K562 (cell line): ENCODE data around the gene KRT85. TPM values are rescaled to one million over a fixed set of nuclear protein-coding genes. Genes with fewer than 3 reads are reported as not detected.

ENCODE experiments used
- ATAC-seq: fragments of 200-7000 bp; cut with Tn5 transposase; 3 replicates; pipeline ENCODE4 v1.9.1; 2020; ENCODE audit warnings: moderate library complexity
- BruUV-seq: library from RNA; stranded (reverse); fragments of 400-500 nt; replicated peaks from 2 replicates; lab custom pipeline; 2021; lab: Mats Ljungman, UMichigan
- CTCF ChIA-PET: fragments of 300-600 bp; formaldehyde crosslinking; extraction: SDS; loops from one replicate; lab custom pipeline; 2021; ENCODE audit warnings: low intra/inter-chr PET ratio; lab: Yijun Ruan, JAX
- POLR2A ChIA-PET: fragments of 300-600, 350-650 bp; sonication (Branson Sonifier 250); formaldehyde crosslinking; extraction: SDS; loops from one replicate; lab custom pipeline; 2021; ENCODE audit warnings: antibody characterized with exemption, inconsistent platforms; lab: Yijun Ruan, JAX
- DNase-seq, 4 experiments: peaks; one replicate each; pipeline versions ENCODE4 v3.0.0 to v3.0.0-alpha.2; 2011 to 2018; ENCODE audit warnings: low spot score in 3 of 4, mixed read lengths in 3 of 4; ENCODE audit errors: extremely low read depth in 1 of 4
- FAIRE-seq: peaks from 2 replicates; lab custom pipeline; 2011; peaks lifted over from hg19 to GRCh38; lab: Jason Lieb, UNC
- H2AFZ ChIP-seq: 2 replicates; pipeline ENCODE4 v1.6.0; 2011; ENCODE audit warnings: low read depth, low read length, control low read depth, inconsistent platforms
- H3K27ac ChIP-seq: fragments of 200-600 bp; 3 replicates; pipeline ENCODE4 v1.8.0; 2011; ENCODE audit warnings: low read depth, mild to moderate bottlenecking, control low read depth, inconsistent platforms, low read length, moderate library complexity, mixed read lengths; ENCODE audit errors: extremely low read depth
- H3K27me3 ChIP-seq, 2 experiments: fragments of 300-600 bp in 1 of 2; 2 replicates in 1 of 2; 3 replicates in 1 of 2; pipeline versions ENCODE4 v1.6.0 to v1.8.0; 2011; ENCODE audit warnings: inconsistent platforms in 2 of 2, low read length in 2 of 2, mild to moderate bottlenecking in 1 of 2, mixed read lengths in 1 of 2, moderate library complexity in 1 of 2; ENCODE audit not compliant: control insufficient read depth in 2 of 2, insufficient read depth in 2 of 2
- H3K36me3 ChIP-seq: fragments of 300-600 bp; 3 replicates; pipeline ENCODE4 v1.8.0; 2011; ENCODE audit warnings: mild to moderate bottlenecking, low read length, inconsistent platforms; ENCODE audit not compliant: control insufficient read depth, insufficient read depth
- H3K4me1 ChIP-seq, 2 experiments: fragments of 200-600 bp in 1 of 2; replicated peaks in 1 of 2; 2 replicates in 1 of 2; 3 replicates in 1 of 2; pipeline versions ENCODE4 v1.5.1 to v1.8.0; 2011; ENCODE audit warnings: inconsistent platforms in 2 of 2, low read length in 2 of 2, mild to moderate bottlenecking in 1 of 2, mixed read lengths in 1 of 2, moderate library complexity in 1 of 2; ENCODE audit not compliant: control insufficient read depth in 2 of 2, insufficient read depth in 2 of 2
- H3K4me2 ChIP-seq: 2 replicates; pipeline ENCODE4 v1.6.1; 2011; ENCODE audit warnings: low read length, control low read depth, inconsistent platforms, mixed read lengths; ENCODE audit not compliant: insufficient read depth
- H3K4me3 ChIP-seq: fragments of 200-600 bp; sonication (generic), shearing (Covaris generic); 2 replicates; pipeline ENCODE4 v1.5.1; 2016; ENCODE audit warnings: control low read depth, inconsistent platforms
- H3K79me2 ChIP-seq: fragments of 200-600 bp; 3 replicates; pipeline ENCODE4 v1.8.0; 2011; ENCODE audit warnings: low read length, inconsistent platforms; ENCODE audit not compliant: control insufficient read depth, insufficient read depth
- H3K9ac ChIP-seq, 2 experiments: 2 replicates each; pipeline versions ENCODE4 v1.6.0 to v1.6.1; 2011; ENCODE audit warnings: low read depth in 2 of 2, low read length in 2 of 2, control low read depth in 1 of 2, inconsistent platforms in 1 of 2, mild to moderate bottlenecking in 1 of 2, mixed read lengths in 1 of 2; ENCODE audit not compliant: insufficient read depth in 1 of 2
- H3K9me1 ChIP-seq: one replicate; pipeline ENCODE4 v1.6.0; 2011; ENCODE audit warnings: inconsistent platforms, mild to moderate bottlenecking, low read length, moderate library complexity; ENCODE audit not compliant: control insufficient read depth, insufficient read depth
- H3K9me3 ChIP-seq: replicated peaks from 2 replicates; pipeline ENCODE4 v1.5.1; 2011; ENCODE audit warnings: low read depth, low read length, inconsistent platforms; ENCODE audit not compliant: control insufficient read depth, insufficient read depth
- H4K20me1 ChIP-seq: replicated peaks from 2 replicates; pipeline ENCODE4 v1.6.1; 2011; ENCODE audit warnings: low read length, inconsistent platforms, mixed read lengths; ENCODE audit not compliant: control insufficient read depth, insufficient read depth
- ATF1 ChIP-seq, 2 experiments: fragments of 450-650 bp in 1 of 2; IDR thresholded peaks; 2 replicates each; pipeline ENCODE4 v1.6.1; 2016; ENCODE audit warnings: missing compliant biosample characterization in 1 of 2, missing genetic modification characterization in 1 of 2
- CCNT2 ChIP-seq: IDR thresholded peaks from 2 replicates; pipeline ENCODE4 v1.6.1; 2011; ENCODE audit warnings: borderline replicate concordance, low read depth, mild to moderate bottlenecking, moderate library complexity, mixed read lengths, low read length; ENCODE audit not compliant: insufficient read length; ENCODE audit errors: extremely low read depth
- ETV1 ChIP-seq: fragments of 450-650 bp; conservative IDR thresholded peaks from 2 replicates; pipeline ENCODE4 v1.6.1; 2016; ENCODE audit warnings: missing genetic modification characterization, control low read depth, low read depth, missing compliant biosample characterization
- HLTF ChIP-seq: fragments of 450-650 bp; IDR thresholded peaks from 2 replicates; pipeline ENCODE4 v1.6.1; 2016
- IRF2 ChIP-seq: sonication (generic); formaldehyde crosslinking; IDR thresholded peaks from 2 replicates; pipeline ENCODE4 v1.8.1; 2022; ENCODE audit warnings: mild to moderate bottlenecking, missing genetic modification reagents
- MCM3 ChIP-seq: fragments of 450-650 bp; IDR thresholded peaks from 2 replicates; pipeline ENCODE4 v1.6.1; 2016
- MEIS2 ChIP-seq: fragments of 450-650 bp; IDR thresholded peaks from 2 replicates; pipeline ENCODE4 v1.6.1; 2014; ENCODE audit warnings: mild to moderate bottlenecking; ENCODE audit not compliant: partially characterized antibody
- RFX7 ChIP-seq: fragments of 250-450 bp; sonication (Bioruptor Pico); IDR thresholded peaks from 2 replicates; pipeline ENCODE4 v1.5.1; 2021; ENCODE audit warnings: mild to moderate bottlenecking
- SAP30 ChIP-seq: fragments of 200-600 bp; sonication (generic); IDR thresholded peaks from 2 replicates; pipeline ENCODE4 v1.6.1; 2012; ENCODE audit warnings: borderline replicate concordance, low read depth, mild to moderate bottlenecking, moderate library complexity, low read length, control low read depth, inconsistent platforms; ENCODE audit not compliant: insufficient read depth, poor library complexity, severe bottlenecking
- ZFP36 ChIP-seq: fragments of 150-350 bp; IDR thresholded peaks from 2 replicates; pipeline ENCODE4 v1.6.1; 2018; ENCODE audit warnings: low read length, low read depth; ENCODE audit not compliant: partially characterized antibody
- ZNF431 ChIP-seq: sonication (generic); formaldehyde crosslinking; IDR thresholded peaks from 2 replicates; pipeline ENCODE4 v1.8.0; 2022; ENCODE audit warnings: mild to moderate bottlenecking, missing genetic modification reagents
- WGBS: fragments of 100-300 bp; shearing (Covaris generic); methylation state at CpG from one replicate; pipeline ENCODE4 v1.1.6; 2016; ENCODE audit warnings: low coverage, mixed read lengths; ENCODE audit not compliant: insufficient coverage; ENCODE audit errors: missing lambda C conversion rate; 5-methylcytosine and 5-hydroxymethylcytosine counted together
- in situ Hi-C: fragments of 300-500 bp; cut with MboI; formaldehyde crosslinking; loops from 4 replicates; pipeline ENCODE4 v1.15.0; 2018; ENCODE audit warnings: inconsistent platforms, mixed read lengths
- intact Hi-C: fragments of 100-400 bp; cut with micrococcal nuclease; formaldehyde crosslinking; loops from 2 replicates; pipeline ENCODE4 v1.14.2; 2022
- polyA plus RNA-seq, 8 experiments: library from polyadenylated mRNA; depleted of rRNA in 4 of 8; stranded (reverse) in 5 of 8; unstranded in 3 of 8; fragments of >200 nt; fragmentation: Nextera tagmentation in 2 of 8; fragmentation: Illumina TruSeq in 1 of 8; extraction: Ambion mirVana in 2 of 8; extraction: Trizol in 1 of 8; gene quantifications; 2 replicates each; pipeline versions ENCODE4 v1.2.1 to v1.2.3, GENCODE V29; 2011 to 2014; ENCODE audit warnings: inconsistent platforms in 1 of 8, missing spikeins in 1 of 8
- total RNA-seq, 7 experiments: library from RNA; depleted of rRNA in 6 of 7; stranded (reverse); fragments of >200 nt in 6 of 7; fragmentation: Illumina TruSeq in 2 of 7; extraction: Trizol in 2 of 7; gene quantifications; 2 replicates each; pipeline versions ENCODE4 v1.2.1 to v1.2.3, GENCODE V29; 2011 to 2021; ENCODE audit warnings: low replicate concordance in 1 of 7
- TF ChIP-seq, protein P1 (sequence below): fragments of 450-650 bp; IDR thresholded peaks from 2 replicates; pipeline ENCODE4 v1.6.1; 2017; ENCODE audit warnings: antibody characterized with exemption, mild to moderate bottlenecking
- TF ChIP-seq, protein P2 (sequence below), 2 experiments: fragments of 450-650 bp; IDR thresholded peaks; 2 replicates each; pipeline ENCODE4 v1.6.1; 2018; ENCODE audit warnings: mild to moderate bottlenecking in 2 of 2, low read depth in 1 of 2; ENCODE audit not compliant: partially characterized antibody in 2 of 2

KRT85 gene
- total and polyA plus RNA-seq, 9 of the 15 experiments (the other 6 are each of a cell fraction or from before 2014, with no cell fraction given): not detected

DNA sequence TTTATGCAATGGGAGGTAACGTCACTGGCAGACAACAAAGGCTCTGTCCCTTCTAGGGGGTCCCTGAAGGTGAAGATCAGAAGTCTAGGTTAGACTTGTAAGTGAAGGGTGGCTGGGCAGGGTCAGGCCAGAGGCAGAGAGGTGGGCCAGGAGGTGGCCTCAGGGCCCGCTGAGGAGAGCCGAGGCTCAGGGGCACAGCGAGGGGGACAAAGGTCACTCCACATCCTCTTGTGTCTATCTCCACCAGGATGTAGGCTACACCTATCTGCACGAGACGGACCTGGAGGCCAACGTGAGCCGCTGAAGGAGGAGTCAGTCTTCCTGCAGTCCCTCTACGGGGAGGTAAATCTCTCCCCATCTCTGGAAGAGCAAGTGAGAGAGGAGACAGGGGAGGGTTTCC is 20.3 kb downstream of the KRT85 start:
- H3K9ac ChIP-seq: no peak overlapping the region
- H3K79me2 ChIP-seq: no peaks in the 10 kb centered on the region
- H2AFZ ChIP-seq: no peak overlapping the region
- H3K4me2 ChIP-seq: no peak overlapping the region
- POLR2A ChIA-PET: no interaction called here
- TF ChIP-seq HLTF (no peak), ATF1 (CRISPR knock-in tag; IDR thresholded peaks at IDR 0.05) (no peak), ATF1 (tag; IDR thresholded peaks at IDR 0.05) (no peak), CCNT2 (no peak), IRF2 (CRISPR knock-in tag) (no peak), ZNF431 (CRISPR knock-in tag) (no peak), MCM3 (no peak), RFX7 (CRISPR knock-in tag) (no peak), MEIS2 (no peak), SAP30 (no peak), ZFP36 (no peak), ETV1 (tag) (no peak)
- TF ChIP-seq, protein P1, sequence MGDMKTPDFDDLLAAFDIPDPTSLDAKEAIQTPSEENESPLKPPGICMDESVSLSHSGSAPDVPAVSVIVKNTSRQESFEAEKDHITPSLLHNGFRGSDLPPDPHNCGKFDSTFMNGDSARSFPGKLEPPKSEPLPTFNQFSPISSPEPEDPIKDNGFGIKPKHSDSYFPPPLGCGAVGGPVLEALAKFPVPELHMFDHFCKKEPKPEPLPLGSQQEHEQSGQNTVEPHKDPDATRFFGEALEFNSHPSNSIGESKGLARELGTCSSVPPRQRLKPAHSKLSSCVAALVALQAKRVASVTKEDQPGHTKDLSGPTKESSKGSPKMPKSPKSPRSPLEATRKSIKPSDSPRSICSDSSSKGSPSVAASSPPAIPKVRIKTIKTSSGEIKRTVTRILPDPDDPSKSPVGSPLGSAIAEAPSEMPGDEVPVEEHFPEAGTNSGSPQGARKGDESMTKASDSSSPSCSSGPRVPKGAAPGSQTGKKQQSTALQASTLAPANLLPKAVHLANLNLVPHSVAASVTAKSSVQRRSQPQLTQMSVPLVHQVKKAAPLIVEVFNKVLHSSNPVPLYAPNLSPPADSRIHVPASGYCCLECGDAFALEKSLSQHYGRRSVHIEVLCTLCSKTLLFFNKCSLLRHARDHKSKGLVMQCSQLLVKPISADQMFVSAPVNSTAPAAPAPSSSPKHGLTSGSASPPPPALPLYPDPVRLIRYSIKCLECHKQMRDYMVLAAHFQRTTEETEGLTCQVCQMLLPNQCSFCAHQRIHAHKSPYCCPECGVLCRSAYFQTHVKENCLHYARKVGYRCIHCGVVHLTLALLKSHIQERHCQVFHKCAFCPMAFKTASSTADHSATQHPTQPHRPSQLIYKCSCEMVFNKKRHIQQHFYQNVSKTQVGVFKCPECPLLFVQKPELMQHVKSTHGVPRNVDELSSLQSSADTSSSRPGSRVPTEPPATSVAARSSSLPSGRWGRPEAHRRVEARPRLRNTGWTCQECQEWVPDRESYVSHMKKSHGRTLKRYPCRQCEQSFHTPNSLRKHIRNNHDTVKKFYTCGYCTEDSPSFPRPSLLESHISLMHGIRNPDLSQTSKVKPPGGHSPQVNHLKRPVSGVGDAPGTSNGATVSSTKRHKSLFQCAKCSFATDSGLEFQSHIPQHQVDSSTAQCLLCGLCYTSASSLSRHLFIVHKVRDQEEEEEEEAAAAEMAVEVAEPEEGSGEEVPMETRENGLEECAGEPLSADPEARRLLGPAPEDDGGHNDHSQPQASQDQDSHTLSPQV: no peak
- TF ChIP-seq, protein P2, sequence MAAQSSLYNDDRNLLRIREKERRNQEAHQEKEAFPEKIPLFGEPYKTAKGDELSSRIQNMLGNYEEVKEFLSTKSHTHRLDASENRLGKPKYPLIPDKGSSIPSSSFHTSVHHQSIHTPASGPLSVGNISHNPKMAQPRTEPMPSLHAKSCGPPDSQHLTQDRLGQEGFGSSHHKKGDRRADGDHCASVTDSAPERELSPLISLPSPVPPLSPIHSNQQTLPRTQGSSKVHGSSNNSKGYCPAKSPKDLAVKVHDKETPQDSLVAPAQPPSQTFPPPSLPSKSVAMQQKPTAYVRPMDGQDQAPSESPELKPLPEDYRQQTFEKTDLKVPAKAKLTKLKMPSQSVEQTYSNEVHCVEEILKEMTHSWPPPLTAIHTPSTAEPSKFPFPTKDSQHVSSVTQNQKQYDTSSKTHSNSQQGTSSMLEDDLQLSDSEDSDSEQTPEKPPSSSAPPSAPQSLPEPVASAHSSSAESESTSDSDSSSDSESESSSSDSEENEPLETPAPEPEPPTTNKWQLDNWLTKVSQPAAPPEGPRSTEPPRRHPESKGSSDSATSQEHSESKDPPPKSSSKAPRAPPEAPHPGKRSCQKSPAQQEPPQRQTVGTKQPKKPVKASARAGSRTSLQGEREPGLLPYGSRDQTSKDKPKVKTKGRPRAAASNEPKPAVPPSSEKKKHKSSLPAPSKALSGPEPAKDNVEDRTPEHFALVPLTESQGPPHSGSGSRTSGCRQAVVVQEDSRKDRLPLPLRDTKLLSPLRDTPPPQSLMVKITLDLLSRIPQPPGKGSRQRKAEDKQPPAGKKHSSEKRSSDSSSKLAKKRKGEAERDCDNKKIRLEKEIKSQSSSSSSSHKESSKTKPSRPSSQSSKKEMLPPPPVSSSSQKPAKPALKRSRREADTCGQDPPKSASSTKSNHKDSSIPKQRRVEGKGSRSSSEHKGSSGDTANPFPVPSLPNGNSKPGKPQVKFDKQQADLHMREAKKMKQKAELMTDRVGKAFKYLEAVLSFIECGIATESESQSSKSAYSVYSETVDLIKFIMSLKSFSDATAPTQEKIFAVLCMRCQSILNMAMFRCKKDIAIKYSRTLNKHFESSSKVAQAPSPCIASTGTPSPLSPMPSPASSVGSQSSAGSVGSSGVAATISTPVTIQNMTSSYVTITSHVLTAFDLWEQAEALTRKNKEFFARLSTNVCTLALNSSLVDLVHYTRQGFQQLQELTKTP (IDR thresholded peaks at IDR 0.05; ENCODE audit: low read depth in 1 of 2, partially characterized antibody in 2 of 2): no peak
- TF ChIP-seq, all 486 proteins: peak for 0
- ATAC-seq: no peak
- no peaks in the 10 kb centered on the region; the same call in 1 of the 2 replicates for H4K20me1 ChIP-seq
- no peak overlapping the region for H3K4me3 ChIP-seq
- FAIRE-seq: no peak
- DNase-seq: no peak
- H3K27ac ChIP-seq: no peak overlapping the region
- CTCF ChIA-PET: no interaction called here
- peaks cover 3% of the 10 kb centered on the region for H3K9me1 ChIP-seq
- no peaks in the 10 kb centered on the region for H3K36me3 ChIP-seq
- intact Hi-C loops (no loop called here), in situ Hi-C loops (no loop called here)
- WGBS: 0% methylated on average over 8 of the region's 9 CpGs
- no peaks in the 10 kb centered on the region for H3K9me3 ChIP-seq
- no TSS peak for BruUV-seq
- H3K4me1 ChIP-seq: no peaks in the 10 kb centered on the region
- peaks cover 14 to 50% of the 10 kb centered on the region in 2 experiments; a peak in 3 of 5 replicates for H3K27me3 ChIP-seq
